ENCODE measurements around the gene IL17RB.

DNA sequence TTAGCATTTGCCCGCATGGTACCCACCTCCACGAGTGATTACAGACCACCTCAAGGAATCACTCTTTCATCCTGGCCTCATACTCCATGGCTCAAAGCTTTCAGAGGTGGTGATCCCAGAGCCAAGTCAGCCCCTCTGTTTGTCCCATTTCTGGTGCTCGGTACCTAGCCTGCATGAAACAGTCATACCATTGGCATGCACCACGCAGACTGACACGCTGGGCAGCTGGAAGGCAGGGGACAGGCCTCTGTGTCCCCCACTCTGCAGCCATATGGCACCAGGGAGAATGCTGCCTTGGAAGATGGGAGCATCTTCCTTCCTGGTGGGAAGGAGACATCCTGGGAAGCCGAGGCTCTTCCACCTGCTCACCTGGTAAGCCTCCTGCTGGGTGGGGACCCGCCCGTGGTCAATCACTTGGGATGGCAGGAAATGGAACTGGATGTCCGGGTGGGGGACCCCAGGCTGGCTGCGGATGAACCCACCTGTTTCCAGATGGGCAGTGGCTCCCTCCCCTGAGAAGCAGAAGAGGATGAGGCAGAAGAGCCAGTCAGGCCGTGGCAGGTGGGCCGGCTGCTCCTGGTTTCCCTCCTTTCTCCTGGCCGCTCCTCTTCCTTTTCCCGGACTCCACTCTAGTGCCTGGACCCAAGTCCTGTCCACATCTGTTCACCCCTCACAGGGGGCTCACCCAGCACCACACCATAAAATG lies 27.1 kb upstream of the IL17RB start:
- TF ChIP-seq, protein P1, sequence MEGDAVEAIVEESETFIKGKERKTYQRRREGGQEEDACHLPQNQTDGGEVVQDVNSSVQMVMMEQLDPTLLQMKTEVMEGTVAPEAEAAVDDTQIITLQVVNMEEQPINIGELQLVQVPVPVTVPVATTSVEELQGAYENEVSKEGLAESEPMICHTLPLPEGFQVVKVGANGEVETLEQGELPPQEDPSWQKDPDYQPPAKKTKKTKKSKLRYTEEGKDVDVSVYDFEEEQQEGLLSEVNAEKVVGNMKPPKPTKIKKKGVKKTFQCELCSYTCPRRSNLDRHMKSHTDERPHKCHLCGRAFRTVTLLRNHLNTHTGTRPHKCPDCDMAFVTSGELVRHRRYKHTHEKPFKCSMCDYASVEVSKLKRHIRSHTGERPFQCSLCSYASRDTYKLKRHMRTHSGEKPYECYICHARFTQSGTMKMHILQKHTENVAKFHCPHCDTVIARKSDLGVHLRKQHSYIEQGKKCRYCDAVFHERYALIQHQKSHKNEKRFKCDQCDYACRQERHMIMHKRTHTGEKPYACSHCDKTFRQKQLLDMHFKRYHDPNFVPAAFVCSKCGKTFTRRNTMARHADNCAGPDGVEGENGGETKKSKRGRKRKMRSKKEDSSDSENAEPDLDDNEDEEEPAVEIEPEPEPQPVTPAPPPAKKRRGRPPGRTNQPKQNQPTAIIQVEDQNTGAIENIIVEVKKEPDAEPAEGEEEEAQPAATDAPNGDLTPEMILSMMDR (IDR thresholded peaks at IDR 0.05; ENCODE audit: control extremely low read depth in 1 of 3, insufficient read depth in 1 of 3, low read depth in 1 of 3, low read length in 3 of 3), result no peak
- TF ChIP-seq POLR2A (IDR thresholded peaks at IDR 0.05; ENCODE audit: control extremely low read depth in 1 of 2, low read depth in 2 of 2, low read length in 2 of 2), result no peak
